GM18861 (cell line): ENCODE results near the gene MS4A6E.
A peak's percentile ranks its signal among the peaks of the same experiment; 100 is the strongest.

Experiments used
- ATAC-seq: cut with Tn5 transposase; IDR thresholded peaks from one replicate; pipeline ENCODE4 v1.9.1; 2021; ENCODE audit not compliant: unreplicated experiment

Gene MS4A6E

DNA sequence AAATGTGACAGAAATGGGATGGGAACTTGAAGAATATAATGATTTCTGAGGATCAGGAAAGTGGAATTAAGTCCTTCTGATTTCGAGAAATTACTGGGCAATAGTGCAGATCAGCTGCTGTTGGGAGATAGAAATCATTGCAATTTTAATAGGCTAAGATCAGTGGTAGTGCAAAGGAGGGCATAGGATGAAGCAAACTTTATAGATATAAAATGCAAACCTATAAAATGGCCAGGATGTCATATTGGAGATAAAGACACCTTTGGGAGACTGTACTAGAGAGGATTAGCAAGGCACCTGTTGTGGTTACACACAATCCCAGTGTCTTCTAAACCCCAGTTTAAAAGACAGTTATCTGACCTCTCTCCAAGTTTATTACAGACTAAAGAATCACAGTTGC, 44.8 kb downstream of the MS4A6E start:
- ATAC-seq = no peak

DNA sequence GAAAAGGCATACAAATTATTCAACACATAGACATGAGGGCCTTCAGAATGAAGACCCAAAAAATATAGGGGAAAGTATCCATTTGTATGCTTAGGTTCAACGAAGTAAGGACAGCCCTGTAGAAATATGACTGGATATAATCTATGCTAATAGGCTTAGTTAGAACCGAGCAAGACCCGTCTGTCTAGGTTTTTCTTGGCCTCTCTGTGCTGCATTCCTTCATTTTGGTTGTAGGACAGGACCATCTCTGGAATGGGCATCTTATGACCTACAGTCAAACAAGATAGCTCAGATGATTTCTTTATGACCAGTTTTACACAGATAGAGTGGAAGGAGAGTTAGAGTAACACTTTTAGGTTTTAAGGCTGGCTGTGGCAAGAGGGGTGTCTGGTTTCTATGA, 45.7 kb downstream of the MS4A6E start:
- no peak for ATAC-seq

DNA sequence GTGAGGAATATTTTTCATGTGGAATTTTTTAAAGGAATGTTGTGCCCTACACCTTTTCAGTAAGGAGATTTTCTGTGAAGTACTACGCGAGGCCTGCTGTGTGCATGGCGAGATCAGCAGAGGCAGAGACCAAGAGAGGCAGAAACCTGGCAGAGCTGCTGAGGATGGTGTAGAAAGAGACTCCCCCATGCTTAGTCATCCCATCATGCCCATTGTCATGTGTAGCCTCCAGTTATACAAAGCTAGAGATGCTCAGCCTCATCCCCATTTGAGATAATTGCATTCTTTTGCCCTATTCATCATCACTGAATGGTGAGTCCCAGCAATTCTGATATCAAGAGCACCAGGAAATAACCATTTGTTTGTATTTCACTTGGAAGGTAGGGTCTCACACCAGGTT, 48.3 kb downstream of the MS4A6E start:
- no peak for ATAC-seq

DNA sequence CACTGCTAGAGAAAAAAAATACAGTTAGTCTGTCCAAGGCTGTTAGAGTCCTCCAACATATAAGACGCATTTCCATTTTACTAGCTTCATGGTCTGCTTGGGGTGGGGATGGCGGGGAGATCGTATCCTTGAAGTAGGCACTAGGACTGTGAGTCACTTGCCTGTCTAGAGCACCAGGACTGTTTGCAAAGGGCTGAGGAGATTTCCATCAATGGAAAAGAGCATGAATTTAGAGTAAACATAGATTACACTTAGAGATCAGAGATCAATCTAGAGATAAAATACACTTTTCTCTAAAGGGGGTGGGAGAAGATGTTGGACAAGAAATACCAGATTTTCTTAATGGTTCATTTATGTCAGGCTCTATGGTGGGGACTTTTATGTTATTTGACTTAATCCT, 49.5 kb downstream of the MS4A6E start:
- ATAC-seq = no peak

DNA sequence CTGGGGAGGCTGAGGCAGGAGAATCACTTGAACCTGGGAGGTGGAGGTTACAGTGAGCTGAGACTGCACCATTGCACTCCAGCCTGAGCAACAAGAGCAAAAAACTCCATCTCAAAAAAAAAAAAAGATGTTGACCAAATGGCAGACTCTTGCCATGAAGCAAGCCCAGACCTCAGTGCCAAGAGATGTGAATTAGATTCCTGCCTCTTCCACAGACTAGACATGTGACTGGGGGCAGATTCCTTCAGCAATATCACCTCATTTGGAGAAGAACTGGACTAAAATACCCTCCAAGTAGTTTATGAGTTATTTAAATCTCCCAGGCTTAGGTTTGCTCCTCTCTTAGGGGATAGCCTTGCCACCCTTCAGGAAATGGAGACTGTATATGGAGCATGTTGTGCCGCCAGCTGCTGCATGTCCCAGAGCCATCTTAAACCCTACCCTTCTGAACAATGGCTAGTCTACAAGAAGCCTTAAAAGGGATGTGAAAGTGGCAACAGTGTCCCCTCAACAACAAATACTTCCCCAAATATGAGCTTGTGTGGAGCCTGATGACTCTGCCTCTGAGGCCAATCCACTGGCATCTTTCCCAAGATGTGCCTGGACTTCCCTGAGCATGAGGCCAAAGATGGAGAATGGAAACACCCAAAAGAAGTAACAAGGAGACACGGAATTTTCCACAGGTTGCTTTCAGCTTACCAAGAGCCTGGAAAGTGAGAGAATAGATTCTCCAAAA, 50.5 kb downstream of the MS4A6E start:
- ATAC-seq = peak; percentile 46

DNA sequence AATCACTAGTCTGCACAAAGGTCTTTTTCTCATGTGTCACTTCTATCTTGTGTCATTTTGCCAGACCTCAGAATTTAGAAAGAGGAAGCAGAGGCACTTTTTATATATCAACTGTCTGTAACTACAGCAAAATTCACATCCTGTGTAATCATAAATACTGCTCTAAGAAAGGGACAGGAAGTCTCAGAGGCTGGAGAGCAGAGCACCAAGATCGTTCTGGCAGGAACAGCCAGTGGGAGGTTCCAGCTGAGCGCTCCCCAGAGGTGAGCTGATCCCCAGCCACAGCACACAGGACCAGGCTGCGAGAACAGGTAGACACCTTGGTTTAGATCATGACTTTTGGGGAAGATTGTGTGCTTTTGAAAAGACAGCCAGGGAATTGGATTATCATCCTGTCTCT, 51.3 kb downstream of the MS4A6E start, which contains the start of gene MS4A7:
Gene MS4A7 (plus strand): TSS at position 179 of the 400 bp plus-strand sequence. CDS start 4,610 bp downstream, outside the sequence.
- peak; percentile 95 for ATAC-seq

DNA sequence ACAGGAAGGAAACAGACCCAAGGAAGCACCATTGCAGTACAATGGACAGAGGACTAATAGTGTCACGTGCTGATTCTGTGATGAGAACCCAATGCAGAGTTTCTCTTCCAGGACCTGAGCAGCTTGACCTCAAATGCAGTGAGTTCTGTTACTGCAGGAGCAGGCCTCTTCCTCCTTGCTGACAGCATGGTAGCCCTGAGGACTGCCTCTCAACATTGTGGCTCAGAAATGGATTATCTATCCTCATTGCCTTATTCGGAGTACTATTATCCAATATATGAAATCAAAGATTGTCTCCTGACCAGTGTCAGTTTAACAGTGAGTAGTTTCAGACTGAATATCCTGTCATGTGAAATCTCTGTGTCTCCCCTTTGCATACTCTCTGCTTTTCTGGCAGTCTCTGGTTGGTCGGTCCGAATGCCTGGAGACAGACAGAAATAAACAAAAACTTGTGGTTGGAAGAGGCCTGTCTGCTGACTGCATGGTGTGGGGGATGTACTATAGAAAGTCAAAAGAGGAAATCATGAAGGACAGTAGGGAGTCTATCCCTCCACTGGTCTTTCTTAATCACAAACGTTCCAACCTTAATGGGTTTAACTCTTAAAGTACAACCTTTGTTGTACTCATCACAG, 62.3 kb downstream of the MS4A6E start:
- peak; percentile 95 for ATAC-seq

DNA sequence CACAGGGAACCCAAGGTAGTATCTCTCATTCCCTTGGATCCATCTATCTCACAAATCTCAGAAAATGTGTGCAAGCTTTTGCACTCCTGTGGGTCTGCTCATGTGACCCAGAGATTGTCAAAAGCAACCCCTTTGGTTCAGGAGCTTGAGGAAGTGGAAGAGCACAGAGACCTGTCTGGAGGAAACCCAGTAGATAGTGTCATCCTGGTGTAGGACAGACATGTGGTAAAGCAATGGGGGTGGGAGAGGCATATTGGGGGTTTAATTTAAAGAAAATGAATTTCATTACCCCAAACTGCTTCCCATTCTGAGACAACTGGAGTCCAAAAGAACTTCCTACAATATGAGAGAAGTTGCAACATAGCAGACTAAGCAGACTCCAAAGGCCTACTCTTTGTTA, 63.4 kb downstream of the MS4A6E start:
- no peak for ATAC-seq
